ENCODE results near the gene GHR.

The GHR gene

DNA sequence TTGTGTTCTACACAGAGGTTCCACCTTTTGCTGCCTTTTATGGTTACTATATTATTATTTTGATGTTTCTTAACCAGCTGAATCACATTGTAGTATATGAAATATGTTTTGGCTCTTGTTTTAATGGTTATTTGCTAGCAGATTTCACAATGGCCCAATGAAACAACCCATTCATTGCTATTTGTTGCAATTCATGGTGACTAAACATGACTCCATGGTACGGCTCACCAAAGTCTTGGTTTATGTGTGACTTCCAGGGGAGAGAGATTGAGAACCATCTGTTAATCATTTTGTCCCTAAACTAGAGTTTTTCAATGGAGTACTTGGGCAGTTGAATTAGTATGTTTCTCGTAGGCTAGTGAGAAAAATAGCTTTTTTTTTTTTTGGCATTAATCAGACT is 108.4 kb downstream of the GHR start:
- no peak for TF ChIP-seq CTCF (conservative IDR thresholded peaks at IDR 0.05; ENCODE audit: low read depth, low read length)
- no peaks in the 10 kb centered on the region for H3K36me3 ChIP-seq (ENCODE audit: insufficient read depth)
- no peak overlapping the region for H2AFZ ChIP-seq (ENCODE audit: low read depth)
- H3K27ac ChIP-seq, result no peak overlapping the region
- no peaks in the 10 kb centered on the region for H3K79me2 ChIP-seq (ENCODE audit: insufficient read depth, low read depth)
- H3K27me3 ChIP-seq (ENCODE audit: insufficient read depth, low read depth), result no peaks in the 10 kb centered on the region
- no peak overlapping the region for H3K4me2 ChIP-seq
- H4K20me1 ChIP-seq (ENCODE audit: insufficient read depth), result no peaks in the 10 kb centered on the region
- no peak overlapping the region for H3K4me3 ChIP-seq (IDR thresholded peaks at IDR 0.05; ENCODE audit: insufficient read depth, low read depth, low read length)
- no peak overlapping the region for H3K9ac ChIP-seq
- H3K4me1 ChIP-seq (ENCODE audit: low read depth, poor library complexity, severe bottlenecking), result no peaks in the 10 kb centered on the region

GRCh38 chr5:42542106-42542505 is 118.9 kb downstream of the GHR start:
- no peak overlapping the region for H3K9ac ChIP-seq
- H3K4me2 ChIP-seq, result no peak overlapping the region
- no peaks in the 10 kb centered on the region for H3K27me3 ChIP-seq (ENCODE audit: insufficient read depth, low read depth)
- no peaks in the 10 kb centered on the region for H4K20me1 ChIP-seq (ENCODE audit: insufficient read depth)
- no peaks in the 10 kb centered on the region for H3K79me2 ChIP-seq (ENCODE audit: insufficient read depth, low read depth)
- no peak overlapping the region for H2AFZ ChIP-seq (ENCODE audit: low read depth)
- no peak overlapping the region for H3K27ac ChIP-seq
- no peak overlapping the region for H3K4me3 ChIP-seq (IDR thresholded peaks at IDR 0.05; ENCODE audit: insufficient read depth, low read depth, low read length)
- H3K4me1 ChIP-seq (ENCODE audit: low read depth, poor library complexity, severe bottlenecking), result no peaks in the 10 kb centered on the region
- TF ChIP-seq CTCF (conservative IDR thresholded peaks at IDR 0.05; ENCODE audit: low read depth, low read length), result no peak
- H3K36me3 ChIP-seq (ENCODE audit: insufficient read depth), result no peaks in the 10 kb centered on the region

DNA sequence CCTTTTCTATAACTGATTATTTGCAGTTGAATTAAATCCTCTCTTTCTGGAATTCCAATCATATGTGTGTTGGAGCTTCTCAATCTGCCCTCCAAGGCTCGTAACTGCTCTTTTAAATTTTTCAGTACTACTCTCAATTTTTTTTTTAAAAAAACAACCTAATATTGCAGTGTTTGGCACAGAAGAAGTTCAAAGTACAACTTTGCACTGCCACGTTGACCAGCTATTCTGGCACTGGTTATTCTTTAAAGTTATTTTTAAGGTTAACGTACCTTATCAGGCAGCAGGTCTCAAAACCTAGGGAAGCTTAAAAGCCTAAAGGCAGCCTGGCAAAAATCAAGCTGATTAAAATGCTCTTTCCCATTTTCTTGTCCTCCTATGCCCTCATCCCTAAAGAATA is 120.5 kb downstream of the GHR start:
- H3K9ac ChIP-seq, result no peak overlapping the region
- no peak overlapping the region for H3K27ac ChIP-seq
- H3K4me2 ChIP-seq, result no peak overlapping the region
- TF ChIP-seq CTCF (conservative IDR thresholded peaks at IDR 0.05; ENCODE audit: low read depth, low read length), result no peak
- no peaks in the 10 kb centered on the region for H3K4me1 ChIP-seq (ENCODE audit: low read depth, poor library complexity, severe bottlenecking)
- H3K79me2 ChIP-seq (ENCODE audit: insufficient read depth, low read depth), result no peaks in the 10 kb centered on the region
- no peaks in the 10 kb centered on the region for H4K20me1 ChIP-seq (ENCODE audit: insufficient read depth)
- H3K27me3 ChIP-seq (ENCODE audit: insufficient read depth, low read depth), result no peaks in the 10 kb centered on the region
- no peaks in the 10 kb centered on the region for H3K36me3 ChIP-seq (ENCODE audit: insufficient read depth)
- no peak overlapping the region for H3K4me3 ChIP-seq (IDR thresholded peaks at IDR 0.05; ENCODE audit: insufficient read depth, low read depth, low read length)
- no peak overlapping the region for H2AFZ ChIP-seq (ENCODE audit: low read depth)

GRCh38 chr5:42545038-42545437 is 121.8 kb downstream of the GHR start:
- no peak overlapping the region for H2AFZ ChIP-seq (ENCODE audit: low read depth)

More at GRCh38 chr5:42545038-42545437, 121.8 kb downstream of the GHR start:
- Histone ChIP-seq H3K4me1 (ENCODE audit: low read depth, poor library complexity, severe bottlenecking) (no peaks in the 10 kb centered on the region), H3K27ac (no peak overlapping the region), H3K36me3 (ENCODE audit: insufficient read depth) (no peaks in the 10 kb centered on the region), H3K4me3 (IDR thresholded peaks at IDR 0.05; ENCODE audit: insufficient read depth, low read depth, low read length) (no peak overlapping the region), H3K9ac (no peak overlapping the region), H3K4me2 (no peak overlapping the region), H3K27me3 (ENCODE audit: insufficient read depth, low read depth) (no peaks in the 10 kb centered on the region), H3K79me2 (ENCODE audit: insufficient read depth, low read depth) (no peaks in the 10 kb centered on the region), H4K20me1 (ENCODE audit: insufficient read depth) (no peaks in the 10 kb centered on the region)
- no peak for TF ChIP-seq CTCF (conservative IDR thresholded peaks at IDR 0.05; ENCODE audit: low read depth, low read length)
